Muscle layer of colon (tissue), 2 donors: ENCODE data around the gene EFHC1.
"Not testable (repeated sequence)": the region's sequence is repeated elsewhere in the genome, so short reads cannot be mapped to it uniquely, and the experiment has no call there.

Experiments used
- H3K27ac ChIP-seq: one replicate; pipeline ENCODE4 v1.7.0; 2013; ENCODE audit warnings: low read depth, mild to moderate bottlenecking, low read length, moderate library complexity
- H3K27me3 ChIP-seq, 2 donors: one replicate each; pipeline ENCODE4 v1.7.0; 2013; ENCODE audit warnings: low read length in 2 of 2, mild to moderate bottlenecking in 2 of 2; ENCODE audit not compliant: insufficient read depth in 2 of 2, control insufficient read depth in 1 of 2
- H3K36me3 ChIP-seq: one replicate; pipeline ENCODE4 v1.7.0; 2013; ENCODE audit warnings: mild to moderate bottlenecking, low read length; ENCODE audit not compliant: insufficient read depth
- H3K4me1 ChIP-seq: one replicate; pipeline ENCODE4 v1.7.0; 2013; ENCODE audit warnings: mild to moderate bottlenecking, low read length; ENCODE audit not compliant: insufficient read depth
- H3K4me3 ChIP-seq, 2 donors: one replicate each; pipeline ENCODE4 v1.7.0; 2013; ENCODE audit warnings: low read length in 2 of 2, low read depth in 1 of 2, mild to moderate bottlenecking in 1 of 2, moderate library complexity in 1 of 2
- H3K9ac ChIP-seq: one replicate; pipeline ENCODE4 v1.7.0; 2013; ENCODE audit warnings: low read length
- H3K9me3 ChIP-seq: one replicate; pipeline ENCODE4 v1.7.0; 2013; ENCODE audit warnings: mild to moderate bottlenecking, low read length
- donor health status: abdominal sarcoma.
- donor health status: Adenocarcinoma of cecum.

Gene EFHC1

GRCh38 chr6:52388119-52388518 is 32.0 kb upstream of the EFHC1 start:
- H3K36me3 ChIP-seq, H3K9ac ChIP-seq, H3K27ac ChIP-seq, H3K4me3 ChIP-seq, H3K27me3 ChIP-seq, H3K9me3 ChIP-seq: not testable (repeated sequence)
- H3K4me1 ChIP-seq = peaks cover 22% of the 10 kb centered on the region

GRCh38 chr6:52388790-52389189 is 31.4 kb upstream of the EFHC1 start:
- H3K9me3 ChIP-seq = no peaks in the 10 kb centered on the region
- peaks cover 22% of the 10 kb centered on the region for H3K4me1 ChIP-seq
- no peaks in the 10 kb centered on the region for H3K27me3 ChIP-seq
- no peaks in the 10 kb centered on the region for H3K36me3 ChIP-seq
- no peak overlapping the region for H3K9ac ChIP-seq
- no peak overlapping the region for H3K4me3 ChIP-seq
- H3K27ac ChIP-seq = peak overlapping the region; percentile 32

GRCh38 chr6:52389264-52389625 is 30.9 kb upstream of the EFHC1 start:
- H3K9ac ChIP-seq = no peak overlapping the region
- H3K27me3 ChIP-seq = no peaks in the 10 kb centered on the region
- no peak overlapping the region for H3K4me3 ChIP-seq
- no peaks in the 10 kb centered on the region for H3K36me3 ChIP-seq
- H3K9me3 ChIP-seq = no peaks in the 10 kb centered on the region
- peak overlapping the region; percentile 32 for H3K27ac ChIP-seq
- H3K4me1 ChIP-seq = peaks cover 22% of the 10 kb centered on the region

GRCh38 chr6:52389626-52390360 is 30.3 kb upstream of the EFHC1 start:
- no peak overlapping the region for H3K4me3 ChIP-seq
- no peak overlapping the region for H3K9ac ChIP-seq
- peaks cover 22% of the 10 kb centered on the region for H3K4me1 ChIP-seq
- H3K27ac ChIP-seq = peak overlapping the region; percentile 32
- no peaks in the 10 kb centered on the region for H3K9me3 ChIP-seq
- no peaks in the 10 kb centered on the region for H3K36me3 ChIP-seq
- H3K27me3 ChIP-seq = no peaks in the 10 kb centered on the region

- no peaks in the 10 kb centered on the region for H3K27me3 ChIP-seq
- peaks cover 22% of the 10 kb centered on the region for H3K4me1 ChIP-seq
- H3K9ac ChIP-seq = no peak overlapping the region
- H3K4me3 ChIP-seq = no peak overlapping the region
- H3K9me3 ChIP-seq = no peaks in the 10 kb centered on the region
- no peaks in the 10 kb centered on the region for H3K36me3 ChIP-seq
- H3K27ac ChIP-seq = no peak overlapping the region
These were observed 29.8 kb upstream of the EFHC1 start for GRCh38 chr6:52390361-52390727.

GRCh38 chr6:52391599-52391998 is 28.5 kb upstream of the EFHC1 start:
- Histone ChIP-seq H3K9ac (no peak overlapping the region), H3K4me1 (peaks cover 22% of the 10 kb centered on the region), H3K27ac (no peak overlapping the region), H3K27me3 (no peaks in the 10 kb centered on the region), H3K36me3 (no peaks in the 10 kb centered on the region), H3K9me3 (no peaks in the 10 kb centered on the region), H3K4me3 (no peak overlapping the region)

GRCh38 chr6:52392944-52393343 is 27.2 kb upstream of the EFHC1 start:
- no peak overlapping the region for H3K27ac ChIP-seq
- H3K9me3 ChIP-seq = no peaks in the 10 kb centered on the region
- H3K36me3 ChIP-seq = no peaks in the 10 kb centered on the region
- no peak overlapping the region for H3K9ac ChIP-seq
- no peak overlapping the region for H3K4me3 ChIP-seq
- H3K4me1 ChIP-seq = peaks cover 22% of the 10 kb centered on the region
- H3K27me3 ChIP-seq = no peaks in the 10 kb centered on the region

- no peaks in the 10 kb centered on the region for H3K27me3 ChIP-seq
- no peak overlapping the region for H3K4me3 ChIP-seq
- peaks cover 17% of the 10 kb centered on the region for H3K4me1 ChIP-seq
- H3K9me3 ChIP-seq = no peaks in the 10 kb centered on the region
- H3K9ac ChIP-seq = no peak overlapping the region
- no peak overlapping the region for H3K27ac ChIP-seq
- H3K36me3 ChIP-seq = no peaks in the 10 kb centered on the region
These were observed 26.4 kb upstream of the EFHC1 start for GRCh38 chr6:52393780-52394179.

GRCh38 chr6:52394251-52394666 is 25.9 kb upstream of the EFHC1 start:
- Histone ChIP-seq H3K9me3 (no peaks in the 10 kb centered on the region), H3K4me3 (no peak overlapping the region), H3K36me3 (no peaks in the 10 kb centered on the region), H3K9ac (no peak overlapping the region), H3K27ac (no peak overlapping the region), H3K4me1 (peaks cover 12% of the 10 kb centered on the region), H3K27me3 (no peaks in the 10 kb centered on the region)

- no peak overlapping the region for H3K9ac ChIP-seq
- H3K27me3 ChIP-seq = no peaks in the 10 kb centered on the region
- H3K27ac ChIP-seq = no peak overlapping the region
- peaks cover 3% of the 10 kb centered on the region for H3K4me1 ChIP-seq
- H3K4me3 ChIP-seq = no peak overlapping the region
- no peaks in the 10 kb centered on the region for H3K36me3 ChIP-seq
- H3K9me3 ChIP-seq = no peaks in the 10 kb centered on the region
These were observed 24.2 kb upstream of the EFHC1 start for GRCh38 chr6:52395969-52396368.

- Histone ChIP-seq H3K27ac (no peak overlapping the region), H3K27me3 (no peaks in the 10 kb centered on the region), H3K4me1 (peaks cover 8% of the 10 kb centered on the region), H3K4me3 (no peak overlapping the region), H3K9ac (no peak overlapping the region), H3K36me3 (peaks cover 6% of the 10 kb centered on the region), H3K9me3 (no peaks in the 10 kb centered on the region)
These were observed 20.4 kb upstream of the EFHC1 start for GRCh38 chr6:52399511-52400312.
